GM12801 (cell line): Measurements from ENCODE around the gene TBX6.

ENCODE experiments used
- TF ChIP-seq, protein P1 (sequence below): IDR thresholded peaks from one replicate; pipeline ENCODE4 v1.5.1; 2011; ENCODE audit warnings: control low read depth; ENCODE audit not compliant: insufficient read length; ENCODE audit errors: extremely low read depth

The TBX6 gene

DNA sequence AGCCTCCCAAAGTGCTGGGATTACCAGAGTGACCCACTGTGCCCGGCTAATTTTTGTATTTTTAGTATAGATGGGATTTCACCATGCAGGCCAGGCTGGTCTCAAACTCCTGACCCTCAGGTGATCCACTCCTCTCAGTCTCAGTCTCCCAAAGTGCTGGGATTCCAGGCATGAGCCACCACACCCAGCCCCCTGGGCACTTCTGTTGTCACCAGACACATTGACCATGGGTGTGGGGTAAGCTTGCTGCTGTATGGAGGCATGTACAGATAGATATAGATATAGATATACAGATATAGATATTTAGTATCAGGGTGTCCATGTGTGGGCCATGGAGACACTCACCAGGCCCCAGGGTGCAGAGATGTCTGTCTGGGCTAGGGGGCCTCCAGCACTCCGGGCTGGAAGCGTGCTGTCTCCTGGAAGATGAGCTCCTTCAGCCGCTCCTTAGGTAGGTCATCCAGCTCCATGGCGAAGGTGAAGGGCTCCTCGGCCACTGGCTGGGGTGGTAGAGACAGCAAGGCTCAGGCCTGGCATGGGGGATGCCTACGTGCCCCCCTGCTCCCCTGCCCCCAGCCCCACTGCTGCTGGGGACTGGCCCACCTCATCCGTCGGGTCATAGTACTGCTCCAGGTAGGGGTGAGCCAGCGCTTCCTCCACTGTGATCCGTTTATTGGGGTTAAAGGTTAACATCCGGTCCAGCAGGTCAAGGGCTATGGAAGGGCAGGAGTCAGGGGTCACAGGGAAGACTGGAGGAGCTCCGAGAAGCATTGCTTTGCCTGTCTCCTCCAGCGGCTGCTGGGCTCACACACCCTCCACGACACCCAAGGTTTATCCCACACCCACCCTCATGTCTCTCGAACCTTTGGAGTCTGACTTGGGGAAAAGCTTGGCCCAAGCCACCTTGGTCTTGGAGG, 24.8 kb upstream of the TBX6 start:
- TF ChIP-seq, protein P1, sequence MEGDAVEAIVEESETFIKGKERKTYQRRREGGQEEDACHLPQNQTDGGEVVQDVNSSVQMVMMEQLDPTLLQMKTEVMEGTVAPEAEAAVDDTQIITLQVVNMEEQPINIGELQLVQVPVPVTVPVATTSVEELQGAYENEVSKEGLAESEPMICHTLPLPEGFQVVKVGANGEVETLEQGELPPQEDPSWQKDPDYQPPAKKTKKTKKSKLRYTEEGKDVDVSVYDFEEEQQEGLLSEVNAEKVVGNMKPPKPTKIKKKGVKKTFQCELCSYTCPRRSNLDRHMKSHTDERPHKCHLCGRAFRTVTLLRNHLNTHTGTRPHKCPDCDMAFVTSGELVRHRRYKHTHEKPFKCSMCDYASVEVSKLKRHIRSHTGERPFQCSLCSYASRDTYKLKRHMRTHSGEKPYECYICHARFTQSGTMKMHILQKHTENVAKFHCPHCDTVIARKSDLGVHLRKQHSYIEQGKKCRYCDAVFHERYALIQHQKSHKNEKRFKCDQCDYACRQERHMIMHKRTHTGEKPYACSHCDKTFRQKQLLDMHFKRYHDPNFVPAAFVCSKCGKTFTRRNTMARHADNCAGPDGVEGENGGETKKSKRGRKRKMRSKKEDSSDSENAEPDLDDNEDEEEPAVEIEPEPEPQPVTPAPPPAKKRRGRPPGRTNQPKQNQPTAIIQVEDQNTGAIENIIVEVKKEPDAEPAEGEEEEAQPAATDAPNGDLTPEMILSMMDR = no peak

DNA sequence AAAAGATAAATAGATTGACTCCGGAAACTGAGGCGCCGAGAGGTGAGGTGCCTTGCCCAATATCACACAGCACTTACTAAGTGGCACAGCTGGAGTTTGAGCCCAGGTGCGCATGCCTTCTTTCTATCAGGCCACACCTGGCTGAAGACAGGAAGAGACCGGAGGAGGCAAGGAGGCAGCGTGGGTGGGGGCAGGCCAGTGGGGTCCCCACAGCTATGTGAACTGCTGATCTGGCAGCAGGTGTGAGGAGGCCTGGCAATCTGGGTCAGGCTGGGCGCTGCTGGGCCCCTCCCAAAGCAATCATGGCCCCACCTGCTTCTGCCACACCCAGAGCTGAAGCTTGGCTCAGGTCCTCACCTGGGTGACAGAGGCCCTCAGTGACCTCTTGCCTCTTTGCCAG, 23.5 kb upstream of the TBX6 start:
- TF ChIP-seq, protein P1 = no peak

DNA sequence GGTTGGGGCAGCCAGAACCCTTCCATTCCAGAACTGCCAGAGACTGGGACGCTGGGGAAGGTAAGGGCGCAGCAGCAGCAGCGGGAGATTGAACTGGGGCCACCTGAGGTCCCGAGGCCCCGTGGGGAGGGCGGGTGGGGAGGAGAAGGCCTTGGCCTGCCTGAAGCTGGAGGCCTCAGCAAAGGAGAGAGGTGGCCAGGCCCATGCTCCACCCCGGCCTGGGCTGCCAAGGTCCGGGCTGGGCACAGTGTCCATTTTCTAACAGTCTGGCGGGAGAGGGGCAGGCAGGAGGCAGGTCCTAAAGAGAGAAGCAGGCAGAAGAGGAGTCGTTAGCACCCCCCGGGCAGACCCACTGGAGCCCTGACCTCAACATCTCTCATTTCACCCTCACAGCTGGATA, 22.7 kb upstream of the TBX6 start:
- TF ChIP-seq, protein P1 = no peak

DNA sequence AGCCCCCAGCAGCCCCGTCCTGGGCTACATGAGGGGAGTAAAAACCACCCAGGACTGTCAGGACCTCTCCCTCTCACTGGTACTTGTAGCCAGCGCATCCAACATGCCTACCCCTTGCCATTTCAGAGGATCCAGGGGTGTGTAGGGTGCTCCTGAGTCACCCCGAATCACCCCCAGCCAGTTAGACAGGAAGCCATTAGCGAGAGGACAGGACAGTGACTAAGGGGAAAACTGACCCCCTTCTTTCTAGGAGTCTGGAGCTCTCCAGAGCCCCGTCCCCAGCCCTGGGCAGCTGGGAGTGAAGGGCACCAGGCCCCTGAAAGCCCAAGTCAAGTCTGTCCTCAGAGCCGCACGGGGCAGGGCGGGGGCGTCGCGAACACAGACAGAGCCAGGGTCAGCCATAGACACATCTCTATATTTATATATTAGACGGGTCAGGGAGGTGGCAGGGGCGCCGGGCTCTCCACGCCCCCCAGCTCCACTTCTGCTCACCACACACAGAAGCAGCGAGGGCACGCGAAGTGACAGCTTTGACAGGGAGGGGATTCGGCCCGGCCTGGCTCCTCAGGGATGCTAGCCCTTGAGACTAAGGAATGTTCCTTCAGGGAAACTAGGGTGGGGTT, 22.1 kb upstream of the TBX6 start:
- TF ChIP-seq, protein P1 = no peak

DNA sequence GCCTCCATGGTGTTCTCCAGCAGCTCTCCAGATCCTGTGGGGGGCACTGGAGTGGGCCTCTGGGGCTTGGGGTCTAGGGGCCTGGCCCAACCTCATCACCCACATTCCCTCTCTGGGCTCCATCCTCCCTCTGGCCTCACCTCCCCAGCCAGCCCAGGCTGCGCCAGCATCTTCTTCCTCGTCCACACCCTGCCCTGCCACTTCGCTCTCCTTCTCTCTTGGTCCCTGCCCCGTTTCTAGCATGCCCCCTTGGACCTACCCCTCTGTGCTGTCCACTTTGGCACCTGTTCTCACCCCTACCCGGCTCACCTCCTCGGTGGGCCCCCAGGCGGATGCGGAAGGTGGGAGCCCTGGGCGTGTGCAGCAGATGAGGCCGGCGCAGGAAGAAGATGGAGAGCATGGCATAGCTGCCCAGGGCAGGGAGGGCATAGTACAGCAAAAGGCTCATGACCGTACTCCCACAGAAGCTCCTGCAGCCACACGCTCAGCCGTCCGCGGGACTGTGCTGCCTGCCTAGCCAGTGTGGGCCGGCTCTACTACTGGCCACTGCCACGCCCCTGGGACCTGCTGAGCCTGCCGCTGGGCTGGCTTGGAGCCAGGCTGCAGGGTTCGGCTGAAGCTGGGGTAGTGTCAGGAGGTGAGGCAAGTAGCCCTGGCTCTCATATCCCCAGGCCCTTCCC, 21.4 kb upstream of the TBX6 start, which contains the start of gene GDPD3:
TSS of gene GDPD3 (minus strand) at position 507 of the 680 bp plus-strand sequence. CDS start at position 448, 59 bp downstream.
- TF ChIP-seq, protein P1 = no peak

DNA sequence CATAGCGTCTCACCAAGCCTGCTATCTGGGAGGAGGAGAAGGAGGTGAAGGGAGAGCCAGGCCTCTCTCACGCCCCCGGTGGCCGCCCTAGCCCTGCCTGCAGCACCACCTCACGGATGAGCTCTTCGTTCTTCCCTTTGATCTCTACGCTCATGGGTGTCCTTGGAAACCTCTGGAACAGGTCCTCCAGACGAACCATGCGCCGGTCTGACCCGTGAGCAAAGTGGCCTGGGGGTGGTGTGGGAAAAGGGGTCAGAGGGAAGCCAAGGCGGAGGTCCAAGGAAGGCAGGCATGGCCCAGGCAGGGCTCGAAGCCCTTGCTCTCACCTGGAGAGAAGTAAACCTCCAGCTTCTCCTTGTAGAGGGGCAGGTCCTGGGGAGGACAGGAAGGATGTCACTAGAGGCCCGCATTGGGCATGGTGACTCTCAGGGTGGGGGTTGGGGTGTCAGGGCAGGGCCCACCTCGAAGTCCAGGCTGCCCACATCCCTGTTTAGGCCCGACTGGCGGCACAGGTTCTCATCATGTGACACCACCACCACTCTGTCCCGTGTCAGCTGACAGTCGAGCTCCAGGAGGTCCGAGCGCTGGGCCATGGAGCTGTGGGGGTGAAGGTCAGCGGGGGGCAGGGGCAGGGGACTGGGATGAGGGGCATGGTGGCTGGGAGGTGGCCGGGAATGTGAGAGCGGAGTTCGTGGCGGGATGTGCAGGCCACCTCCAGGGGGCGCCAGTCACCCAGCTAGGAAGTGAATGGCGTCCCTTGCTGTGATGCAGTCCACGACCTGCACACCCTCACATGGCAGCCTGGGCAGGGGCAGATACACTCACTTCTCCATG, 20.7 kb upstream of the TBX6 start:
- TF ChIP-seq, protein P1 = peak; percentile 15
